Body of pancreas (tissue), 4 donors: ENCODE results near the gene KLHDC10.

Experiments
- POLR2A ChIP-seq, 3 donors: fragments of 450-650 bp; IDR thresholded peaks; one replicate each; pipeline ENCODE4 v1.6.1; 2016; ENCODE audit warnings: antibody characterized with exemption in 3 of 3, mild to moderate bottlenecking in 2 of 3
- TF ChIP-seq, protein P1 (sequence below), 7 experiments: fragments of 450-650 bp in 4 of 7; fragments of 200-600 bp in 3 of 7; sonication (generic) in 3 of 7; IDR thresholded peaks; one replicate each; pipeline ENCODE4 v1.5.1; 2016 to 2019; ENCODE audit warnings: antibody characterized with exemption in 7 of 7

DNA sequence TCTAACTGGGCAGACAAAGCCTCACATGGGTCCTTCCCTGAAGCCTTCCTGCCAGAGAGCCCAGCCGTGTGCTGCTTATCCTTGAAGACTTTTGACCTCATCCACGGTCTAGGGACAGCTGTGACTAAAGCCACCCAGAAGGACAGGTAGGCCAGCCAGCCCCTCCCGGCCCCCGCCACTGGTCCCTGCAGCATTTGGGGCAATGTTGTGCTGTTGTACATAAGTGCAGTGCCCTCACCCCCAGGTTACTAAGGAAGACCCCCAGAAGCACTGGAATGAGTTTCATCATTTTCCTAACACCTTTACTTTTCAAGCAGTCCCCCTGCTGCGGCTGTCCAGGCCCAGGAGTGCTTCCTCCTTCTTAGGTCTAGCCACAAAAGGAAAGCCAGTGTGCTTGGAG is 91.9 kb downstream of the KLHDC10 start:
- TF ChIP-seq, protein P1, sequence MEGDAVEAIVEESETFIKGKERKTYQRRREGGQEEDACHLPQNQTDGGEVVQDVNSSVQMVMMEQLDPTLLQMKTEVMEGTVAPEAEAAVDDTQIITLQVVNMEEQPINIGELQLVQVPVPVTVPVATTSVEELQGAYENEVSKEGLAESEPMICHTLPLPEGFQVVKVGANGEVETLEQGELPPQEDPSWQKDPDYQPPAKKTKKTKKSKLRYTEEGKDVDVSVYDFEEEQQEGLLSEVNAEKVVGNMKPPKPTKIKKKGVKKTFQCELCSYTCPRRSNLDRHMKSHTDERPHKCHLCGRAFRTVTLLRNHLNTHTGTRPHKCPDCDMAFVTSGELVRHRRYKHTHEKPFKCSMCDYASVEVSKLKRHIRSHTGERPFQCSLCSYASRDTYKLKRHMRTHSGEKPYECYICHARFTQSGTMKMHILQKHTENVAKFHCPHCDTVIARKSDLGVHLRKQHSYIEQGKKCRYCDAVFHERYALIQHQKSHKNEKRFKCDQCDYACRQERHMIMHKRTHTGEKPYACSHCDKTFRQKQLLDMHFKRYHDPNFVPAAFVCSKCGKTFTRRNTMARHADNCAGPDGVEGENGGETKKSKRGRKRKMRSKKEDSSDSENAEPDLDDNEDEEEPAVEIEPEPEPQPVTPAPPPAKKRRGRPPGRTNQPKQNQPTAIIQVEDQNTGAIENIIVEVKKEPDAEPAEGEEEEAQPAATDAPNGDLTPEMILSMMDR (IDR thresholded peaks at IDR 0.05), result no peak
- TF ChIP-seq POLR2A (IDR thresholded peaks at IDR 0.05), result no peak
